Measurements from ENCODE around the gene GOLGA1.

GOLGA1 gene

DNA sequence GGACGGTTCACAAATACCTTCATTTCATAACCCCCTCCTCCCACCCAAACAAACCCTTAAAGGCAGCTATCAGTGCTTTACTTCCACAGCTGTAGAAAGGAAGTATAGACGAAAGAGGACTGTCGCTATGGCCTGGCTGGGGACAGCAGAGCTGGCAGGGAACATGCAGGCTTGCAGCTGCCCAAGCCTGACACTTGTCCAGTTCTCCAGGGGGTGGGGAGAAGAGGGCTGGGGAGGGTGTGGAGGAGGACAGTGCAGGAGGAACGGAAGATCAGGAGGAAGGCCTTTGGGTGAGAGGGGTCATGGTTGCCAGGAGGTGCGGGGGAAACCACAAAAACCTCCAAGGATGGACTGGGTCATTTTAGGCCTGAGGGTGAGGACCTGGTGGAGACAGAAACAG lies 53.1 kb downstream of the GOLGA1 start:
- H3K4me3 ChIP-seq (ENCODE audit: low read length), result no peak overlapping the region
- no peaks in the 10 kb centered on the region for H3K4me1 ChIP-seq (ENCODE audit: insufficient read depth, low read length)
- no peaks in the 10 kb centered on the region for H3K9me3 ChIP-seq (ENCODE audit: low read length)
- H2AFZ ChIP-seq (ENCODE audit: low read depth, low read length), result no peak overlapping the region
- H3K36me3 ChIP-seq (ENCODE audit: insufficient read depth, low read length), result peaks cover 58% of the 10 kb centered on the region
- no peaks in the 10 kb centered on the region for H3K27me3 ChIP-seq (ENCODE audit: insufficient read depth, low read length)

DNA sequence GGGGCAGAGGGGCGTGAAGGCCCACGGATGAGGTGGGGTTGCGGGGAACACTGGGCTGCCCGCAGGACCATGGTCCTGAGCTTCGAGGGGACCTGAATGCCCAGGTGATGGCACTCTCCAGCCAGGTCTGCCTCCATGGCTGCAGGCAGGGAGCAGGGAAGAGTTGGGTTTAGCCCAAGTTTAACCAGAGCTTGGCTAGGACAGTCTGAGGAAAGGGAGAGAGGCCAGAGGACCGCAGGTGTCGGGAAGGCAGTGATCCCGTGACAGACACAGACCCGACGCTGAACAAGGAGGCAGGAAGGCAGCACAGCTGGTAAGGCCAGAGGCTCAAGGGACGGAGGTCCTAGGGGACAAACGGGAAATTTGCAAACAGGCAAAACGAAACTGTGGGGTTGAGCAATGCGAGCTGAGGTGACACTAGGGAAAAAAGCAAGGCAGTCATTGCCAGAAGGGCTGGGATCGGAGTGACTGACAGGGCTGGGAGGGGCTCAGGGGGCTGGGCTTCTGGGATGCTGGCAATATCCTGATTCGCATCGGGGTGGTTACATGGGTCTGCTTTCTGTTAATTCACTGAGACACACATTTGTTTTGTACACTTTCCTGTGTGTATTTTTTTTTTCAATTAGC lies 53.9 kb downstream of the GOLGA1 start:
- H3K9me3 ChIP-seq (ENCODE audit: low read length), result no peaks in the 10 kb centered on the region
- no peaks in the 10 kb centered on the region for H3K4me1 ChIP-seq (ENCODE audit: insufficient read depth, low read length)
- no peak overlapping the region for H2AFZ ChIP-seq (ENCODE audit: low read depth, low read length)
- no peaks in the 10 kb centered on the region for H3K27me3 ChIP-seq (ENCODE audit: insufficient read depth, low read length)
- peaks cover 65% of the 10 kb centered on the region for H3K36me3 ChIP-seq (ENCODE audit: insufficient read depth, low read length)
- H3K4me3 ChIP-seq (ENCODE audit: low read length), result no peak overlapping the region

DNA sequence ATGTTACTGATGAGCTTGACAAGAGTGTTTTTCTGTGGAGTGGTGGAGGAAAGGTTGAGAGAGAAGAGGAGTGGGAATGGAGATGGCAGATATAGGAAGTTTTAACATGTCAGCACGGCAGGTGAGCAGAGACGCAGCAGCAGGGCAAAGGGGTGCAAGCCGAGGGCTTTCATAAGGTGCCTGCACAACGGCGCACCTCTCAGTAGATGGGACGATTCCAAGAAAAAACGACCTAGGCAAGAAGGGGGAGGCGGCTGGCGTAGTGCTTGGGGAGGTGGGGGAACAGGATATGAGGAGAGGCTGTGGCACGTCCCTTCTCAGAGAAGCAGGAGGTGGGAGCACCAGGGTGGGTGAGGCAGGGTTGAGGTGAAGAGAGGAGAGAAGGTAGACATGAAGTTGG lies 54.4 kb downstream of the GOLGA1 start:
- H2AFZ ChIP-seq (ENCODE audit: low read depth, low read length), result no peak overlapping the region
- no peaks in the 10 kb centered on the region for H3K9me3 ChIP-seq (ENCODE audit: low read length)
- H3K36me3 ChIP-seq (ENCODE audit: insufficient read depth, low read length), result peaks cover 70% of the 10 kb centered on the region
- H3K4me3 ChIP-seq (ENCODE audit: low read length), result no peak overlapping the region
- no peaks in the 10 kb centered on the region for H3K27me3 ChIP-seq (ENCODE audit: insufficient read depth, low read length)
- no peaks in the 10 kb centered on the region for H3K4me1 ChIP-seq (ENCODE audit: insufficient read depth, low read length)

DNA sequence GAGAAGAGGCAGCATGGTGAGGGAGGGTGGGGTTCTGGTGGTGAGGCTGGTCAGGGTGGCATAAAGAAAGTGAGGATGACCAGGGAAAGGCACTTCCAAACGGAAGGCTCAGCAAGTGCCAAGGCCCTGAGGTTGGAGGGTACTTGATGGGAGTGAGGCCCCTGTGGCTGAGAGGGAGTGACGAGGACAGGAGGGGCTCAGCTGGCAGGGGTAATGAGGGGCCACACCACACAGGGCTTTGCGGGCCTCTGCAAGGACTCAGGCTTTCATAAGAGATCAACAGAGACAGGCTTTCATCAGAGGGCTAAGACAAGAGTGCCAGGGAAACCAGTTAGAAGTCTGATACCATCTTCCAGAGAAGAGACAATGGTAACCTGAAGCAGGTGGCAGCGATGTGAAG lies 55.3 kb downstream of the GOLGA1 start:
- H3K4me3 ChIP-seq (ENCODE audit: low read length), result no peak overlapping the region
- no peak overlapping the region for H2AFZ ChIP-seq (ENCODE audit: low read depth, low read length)
- no peaks in the 10 kb centered on the region for H3K9me3 ChIP-seq (ENCODE audit: low read length)
- peaks cover 4% of the 10 kb centered on the region for H3K4me1 ChIP-seq (ENCODE audit: insufficient read depth, low read length)
- H3K36me3 ChIP-seq (ENCODE audit: insufficient read depth, low read length), result peaks cover 68% of the 10 kb centered on the region
- no peaks in the 10 kb centered on the region for H3K27me3 ChIP-seq (ENCODE audit: insufficient read depth, low read length)

DNA sequence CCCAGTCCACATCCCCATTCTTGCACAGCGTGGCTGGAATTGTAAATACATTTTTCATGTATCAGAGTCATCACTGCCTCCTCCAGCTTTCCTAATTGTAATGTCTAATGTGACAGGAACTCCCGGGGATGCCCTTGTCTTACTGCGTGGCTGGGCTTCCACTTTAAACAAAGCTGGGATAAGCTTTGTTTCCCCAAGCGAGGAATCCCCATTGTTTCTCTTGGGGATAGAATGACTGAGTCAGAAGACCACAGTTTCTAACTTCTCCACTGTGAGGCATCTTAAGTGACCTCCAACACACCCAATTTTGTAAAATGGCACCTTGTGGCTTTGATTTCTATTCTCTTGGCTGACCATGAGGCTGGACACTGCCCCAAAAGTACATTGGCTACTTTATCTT lies 56.5 kb downstream of the GOLGA1 start:
- peaks cover 5% of the 10 kb centered on the region for H3K4me1 ChIP-seq (ENCODE audit: insufficient read depth, low read length)
- no peak overlapping the region for H2AFZ ChIP-seq (ENCODE audit: low read depth, low read length)
- H3K27me3 ChIP-seq (ENCODE audit: insufficient read depth, low read length), result no peaks in the 10 kb centered on the region
- peaks cover 63% of the 10 kb centered on the region for H3K36me3 ChIP-seq (ENCODE audit: insufficient read depth, low read length)
- no peaks in the 10 kb centered on the region for H3K9me3 ChIP-seq (ENCODE audit: low read length)
- H3K4me3 ChIP-seq (ENCODE audit: low read length), result no peak overlapping the region

DNA sequence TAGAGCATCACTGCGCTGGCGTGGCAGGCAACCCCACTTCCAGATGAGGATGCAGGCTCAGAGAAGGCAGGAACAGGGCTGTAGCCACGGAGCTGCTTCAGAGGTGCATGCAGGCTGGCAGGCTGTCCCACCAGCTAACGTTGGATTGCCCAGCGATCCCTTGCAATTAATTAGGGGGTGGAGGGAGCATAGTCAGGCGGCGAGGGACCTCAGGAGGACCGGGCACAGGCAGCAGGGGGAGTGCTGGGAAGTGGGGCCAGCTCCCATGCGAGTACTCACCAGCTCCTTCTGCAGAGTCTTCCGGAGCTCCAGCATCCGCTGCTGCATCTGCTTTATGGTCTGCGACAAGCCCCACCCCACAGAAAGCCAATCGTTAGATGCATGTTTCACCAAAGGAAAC lies 58.7 kb downstream of the GOLGA1 start:
- no peaks in the 10 kb centered on the region for H3K9me3 ChIP-seq (ENCODE audit: low read length)

DNA sequence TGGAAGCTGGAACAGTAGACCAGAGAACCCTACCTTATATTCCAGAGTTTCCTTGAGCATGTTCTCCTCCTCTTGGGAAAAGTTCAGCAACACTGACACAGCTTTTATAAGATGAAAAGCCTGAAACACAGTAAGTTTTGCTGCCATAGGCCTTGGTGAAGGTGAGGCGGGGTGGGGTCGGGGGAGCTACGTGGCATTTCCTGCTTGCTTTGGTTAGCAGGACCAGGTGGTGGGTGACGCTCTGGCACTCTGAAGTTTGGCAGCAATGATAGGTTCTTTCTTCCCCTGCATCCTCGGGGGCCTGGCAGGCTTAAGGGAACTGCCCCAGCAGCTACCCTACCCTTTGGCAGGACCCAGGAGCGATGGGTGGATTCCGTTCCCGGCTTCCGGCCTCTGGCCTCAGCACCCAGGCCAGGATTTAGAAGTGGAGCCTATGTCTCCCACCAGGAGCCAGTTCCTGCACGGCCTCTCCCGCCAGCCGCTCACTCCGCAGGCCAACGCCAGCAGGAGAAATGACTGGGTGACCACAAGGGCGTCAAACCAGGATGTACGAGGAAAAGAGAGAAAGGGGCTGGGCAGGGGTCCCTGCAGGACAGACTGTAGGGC lies 59.6 kb downstream of the GOLGA1 start:
- H3K27me3 ChIP-seq (ENCODE audit: insufficient read depth, low read length), result no peaks in the 10 kb centered on the region
- peaks cover 5% of the 10 kb centered on the region for H3K4me1 ChIP-seq (ENCODE audit: insufficient read depth, low read length)
- H2AFZ ChIP-seq (ENCODE audit: low read depth, low read length), result no peak overlapping the region
- no peak overlapping the region for H3K4me3 ChIP-seq (ENCODE audit: low read length)
- H3K9me3 ChIP-seq (ENCODE audit: low read length), result no peaks in the 10 kb centered on the region
- peaks cover 61% of the 10 kb centered on the region for H3K36me3 ChIP-seq (ENCODE audit: insufficient read depth, low read length)

More for the DNA sequence above, 58.7 kb downstream of the GOLGA1 start:
- Histone ChIP-seq H3K36me3 (ENCODE audit: insufficient read depth, low read length) (peaks cover 61% of the 10 kb centered on the region), H3K27me3 (ENCODE audit: insufficient read depth, low read length) (no peaks in the 10 kb centered on the region), H3K4me1 (ENCODE audit: insufficient read depth, low read length) (peaks cover 5% of the 10 kb centered on the region), H3K4me3 (ENCODE audit: low read length) (no peak overlapping the region), H2AFZ (ENCODE audit: low read depth, low read length) (no peak overlapping the region)

DNA sequence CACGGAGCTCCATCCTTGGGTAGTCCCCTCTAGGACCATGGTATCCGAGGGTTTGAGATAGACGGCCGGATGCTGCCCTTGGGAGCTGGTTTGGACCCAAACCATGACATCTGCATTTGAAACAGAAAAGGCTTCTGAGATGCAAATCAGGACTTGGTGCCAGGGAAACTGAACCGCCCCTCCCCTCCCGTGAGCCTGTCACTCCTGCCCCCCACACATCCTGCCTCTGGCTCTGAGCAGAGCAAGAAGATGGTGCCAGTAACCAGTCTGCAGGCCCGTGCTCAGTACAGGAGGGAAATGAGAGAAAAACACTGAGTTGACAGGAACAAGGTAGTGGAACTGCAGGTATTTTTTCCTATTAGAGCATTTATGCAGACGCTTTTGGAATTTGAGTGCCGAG lies 60.4 kb downstream of the GOLGA1 start:
- H2AFZ ChIP-seq (ENCODE audit: low read depth, low read length), result no peak overlapping the region
- no peaks in the 10 kb centered on the region for H3K27me3 ChIP-seq (ENCODE audit: insufficient read depth, low read length)
- no peaks in the 10 kb centered on the region for H3K9me3 ChIP-seq (ENCODE audit: low read length)
- H3K4me1 ChIP-seq (ENCODE audit: insufficient read depth, low read length), result peaks cover 5% of the 10 kb centered on the region
- no peak overlapping the region for H3K4me3 ChIP-seq (ENCODE audit: low read length)
- H3K36me3 ChIP-seq (ENCODE audit: insufficient read depth, low read length), result peaks cover 60% of the 10 kb centered on the region

DNA sequence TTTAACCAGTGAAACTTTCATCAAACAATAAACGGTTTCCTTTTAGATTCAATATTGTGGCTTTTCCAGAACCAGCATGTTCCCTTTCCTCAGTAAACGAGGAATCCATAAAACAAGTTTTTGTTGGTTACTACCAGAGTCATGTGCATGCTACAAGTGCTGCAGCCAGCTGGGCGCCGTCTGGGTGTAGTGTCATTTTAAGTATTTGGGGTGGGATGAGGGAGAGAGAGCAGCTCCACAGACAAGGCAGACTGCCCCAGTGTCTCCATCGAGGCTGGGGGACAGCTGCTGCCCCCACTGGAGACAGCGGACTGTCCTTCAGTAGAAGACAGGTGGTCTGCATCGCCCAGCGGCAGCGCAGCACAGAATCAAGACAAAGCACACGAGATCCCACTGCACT lies 61.7 kb downstream of the GOLGA1 start:
- H3K4me3 ChIP-seq (ENCODE audit: low read length), result no peak overlapping the region
- peaks cover 64% of the 10 kb centered on the region for H3K36me3 ChIP-seq (ENCODE audit: insufficient read depth, low read length)
- no peaks in the 10 kb centered on the region for H3K9me3 ChIP-seq (ENCODE audit: low read length)
- H3K27me3 ChIP-seq (ENCODE audit: insufficient read depth, low read length), result no peaks in the 10 kb centered on the region
- H3K4me1 ChIP-seq (ENCODE audit: insufficient read depth, low read length), result peaks cover 5% of the 10 kb centered on the region
- H2AFZ ChIP-seq (ENCODE audit: low read depth, low read length), result no peak overlapping the region

DNA sequence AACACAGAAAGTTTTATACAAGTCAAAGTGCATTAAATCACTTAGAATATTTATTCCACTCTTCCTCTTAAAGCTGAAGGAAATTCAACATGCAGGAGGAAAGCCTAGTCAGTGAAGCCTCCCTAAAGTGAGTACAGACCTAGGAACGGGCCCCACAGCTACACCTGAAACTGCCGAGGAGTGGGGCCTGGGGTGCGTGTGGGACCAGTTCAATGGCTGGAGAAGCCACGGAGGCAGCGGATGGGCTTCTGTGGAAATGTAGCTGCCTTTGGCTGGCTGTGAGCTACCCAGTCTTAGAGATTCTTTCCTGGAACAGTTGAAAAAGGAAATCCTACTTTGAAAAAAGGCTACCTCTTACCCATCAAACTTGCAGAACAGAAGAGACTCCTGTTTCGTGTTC lies 62.4 kb downstream of the GOLGA1 start:
- H3K9me3 ChIP-seq (ENCODE audit: low read length), result no peaks in the 10 kb centered on the region
- H3K4me3 ChIP-seq (ENCODE audit: low read length), result no peak overlapping the region
- H3K4me1 ChIP-seq (ENCODE audit: insufficient read depth, low read length), result peaks cover 5% of the 10 kb centered on the region
- H3K27me3 ChIP-seq (ENCODE audit: insufficient read depth, low read length), result no peaks in the 10 kb centered on the region
- H2AFZ ChIP-seq (ENCODE audit: low read depth, low read length), result no peak overlapping the region
- H3K36me3 ChIP-seq (ENCODE audit: insufficient read depth, low read length), result peaks cover 71% of the 10 kb centered on the region

DNA sequence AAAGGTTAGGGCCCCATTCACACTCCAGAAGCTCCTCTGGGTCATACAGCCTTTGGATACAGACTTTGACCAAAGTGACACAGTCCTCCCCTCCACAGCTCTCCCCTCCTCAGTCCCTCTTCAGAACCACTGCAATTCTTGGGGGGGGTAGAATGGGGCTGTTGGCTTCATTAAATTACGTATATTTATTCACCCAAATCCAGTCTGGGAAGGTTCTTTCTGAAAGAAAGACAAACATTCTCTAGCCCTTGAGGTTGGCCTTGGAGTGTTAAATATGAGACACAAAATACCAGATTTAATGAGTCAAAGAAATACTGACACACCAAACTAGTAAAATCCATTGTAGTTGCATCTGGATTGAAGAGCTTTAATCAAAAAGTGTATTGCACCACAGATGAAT lies 62.9 kb downstream of the GOLGA1 start:
- Histone ChIP-seq H2AFZ (ENCODE audit: low read depth, low read length) (no peak overlapping the region), H3K4me3 (ENCODE audit: low read length) (no peak overlapping the region), H3K9me3 (ENCODE audit: low read length) (no peaks in the 10 kb centered on the region), H3K27me3 (ENCODE audit: insufficient read depth, low read length) (no peaks in the 10 kb centered on the region), H3K36me3 (ENCODE audit: insufficient read depth, low read length) (peaks cover 75% of the 10 kb centered on the region), H3K4me1 (ENCODE audit: insufficient read depth, low read length) (peaks cover 5% of the 10 kb centered on the region)

DNA sequence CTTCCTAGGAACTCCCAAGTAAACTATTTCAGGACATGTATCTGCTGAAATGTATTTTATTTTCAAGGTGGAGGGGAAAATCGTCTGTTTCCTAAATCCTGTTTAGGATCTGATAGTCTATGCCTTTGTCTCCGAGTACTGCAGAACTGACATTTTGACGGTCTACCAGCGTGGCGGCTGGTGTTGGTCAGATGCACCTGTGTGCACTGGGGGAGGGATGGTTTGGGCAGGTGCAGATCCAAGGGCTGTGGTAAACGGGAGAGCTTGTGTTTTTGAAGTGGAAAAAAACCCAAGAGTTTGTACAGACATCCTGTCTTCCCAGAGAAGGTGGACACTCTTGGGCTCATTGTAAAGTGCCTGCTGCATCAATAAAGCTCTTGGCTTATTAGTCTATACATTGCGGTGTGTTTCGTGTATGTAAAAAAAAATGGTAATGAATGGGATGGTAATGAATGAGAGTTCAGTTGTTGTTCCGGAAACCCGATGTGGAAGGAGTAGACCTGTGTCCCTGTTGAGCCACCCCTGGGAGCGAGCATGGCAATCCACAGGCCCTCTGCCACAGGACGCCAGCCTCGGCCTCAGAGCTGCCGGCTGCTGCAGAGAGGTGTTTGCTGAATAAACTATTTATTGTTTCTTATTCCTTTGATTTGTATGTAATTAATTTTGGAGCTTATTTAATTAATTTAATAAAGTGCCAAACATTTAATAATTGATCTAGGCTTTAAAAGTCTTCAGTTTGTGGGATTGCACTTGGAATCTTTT lies 63.7 kb downstream of the GOLGA1 start:
- no peaks in the 10 kb centered on the region for H3K9me3 ChIP-seq (ENCODE audit: low read length)
- no peak overlapping the region for H2AFZ ChIP-seq (ENCODE audit: low read depth, low read length)
- H3K4me3 ChIP-seq (ENCODE audit: low read length), result no peak overlapping the region
- no peaks in the 10 kb centered on the region for H3K27me3 ChIP-seq (ENCODE audit: insufficient read depth, low read length)
- H3K36me3 ChIP-seq (ENCODE audit: insufficient read depth, low read length), result peaks cover 72% of the 10 kb centered on the region
- peaks cover 5% of the 10 kb centered on the region for H3K4me1 ChIP-seq (ENCODE audit: insufficient read depth, low read length)

DNA sequence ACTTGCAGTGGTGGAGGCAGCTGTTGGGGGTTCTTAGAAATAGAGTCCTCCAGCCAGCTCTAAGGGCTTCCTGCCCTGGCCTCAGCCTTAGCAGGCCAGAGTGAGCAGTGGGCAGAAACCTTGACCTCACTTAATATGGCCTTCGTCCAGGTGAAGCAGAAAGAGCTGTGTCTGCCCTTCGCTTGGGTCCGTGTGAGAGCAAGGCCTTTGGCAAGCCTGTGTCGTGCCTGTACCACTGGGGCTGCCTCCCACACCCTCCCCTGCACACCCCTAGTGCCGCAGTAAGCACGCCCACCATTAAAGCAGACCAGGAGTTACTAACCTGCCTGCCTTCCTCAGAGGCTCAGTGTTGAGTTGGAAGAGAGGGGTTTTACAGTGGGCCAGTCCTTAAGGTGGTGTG lies 65.4 kb downstream of the GOLGA1 start:
- Histone ChIP-seq H3K36me3 (ENCODE audit: insufficient read depth, low read length) (peaks cover 59% of the 10 kb centered on the region), H3K9me3 (ENCODE audit: low read length) (no peaks in the 10 kb centered on the region), H3K4me1 (ENCODE audit: insufficient read depth, low read length) (peaks cover 9% of the 10 kb centered on the region), H2AFZ (ENCODE audit: low read depth, low read length) (no peak overlapping the region), H3K4me3 (ENCODE audit: low read length) (no peak overlapping the region), H3K27me3 (ENCODE audit: insufficient read depth, low read length) (no peaks in the 10 kb centered on the region)
